Measurements from ENCODE around the gene CPNE6.

- TF ChIP-seq ZNF138 (tag by site-specific recombination; IDR thresholded peaks at IDR 0.05; ENCODE audit: borderline replicate concordance), result no peak
- no peak for TF ChIP-seq CTCF (tag by site-specific recombination; IDR thresholded peaks at IDR 0.05)
- no peak for TF ChIP-seq RBAK (tag by site-specific recombination; IDR thresholded peaks at IDR 0.05)
- TF ChIP-seq SP2 (tag by site-specific recombination; IDR thresholded peaks at IDR 0.05), result no peak
- TF ChIP-seq ZBTB49 (tag by site-specific recombination; IDR thresholded peaks at IDR 0.05; ENCODE audit: low read depth), result no peak
- TF ChIP-seq PATZ1 (tag by site-specific recombination; IDR thresholded peaks at IDR 0.05), result no peak
- TF ChIP-seq ZNF555 (tag by site-specific recombination; conservative IDR thresholded peaks at IDR 0.05), result no peak
- TF ChIP-seq ZNF558 (tag by site-specific recombination; IDR thresholded peaks at IDR 0.05), result no peak
- no peak for TF ChIP-seq REST (tag by site-specific recombination; IDR thresholded peaks at IDR 0.05)
Measured at GRCh38 chr14:24051176-24051788, 20.1 kb upstream of the CPNE6 start.

Data from HEK293 (cell line).